HG02970 (cell line): ENCODE measurements around the gene ADGRF3.
"Not testable (repeated sequence)": the region's sequence is repeated elsewhere in the genome, so short reads cannot be mapped to it uniquely, and the experiment has no call there.

ENCODE experiments used
- ATAC-seq: cut with Tn5 transposase; IDR thresholded peaks from one replicate; pipeline ENCODE4 v1.9.1; 2021; ENCODE audit warnings: mild to moderate bottlenecking, moderate library complexity, moderate number of reproducible peaks; ENCODE audit not compliant: unreplicated experiment, low FRiP score

Gene ADGRF3, protein sequence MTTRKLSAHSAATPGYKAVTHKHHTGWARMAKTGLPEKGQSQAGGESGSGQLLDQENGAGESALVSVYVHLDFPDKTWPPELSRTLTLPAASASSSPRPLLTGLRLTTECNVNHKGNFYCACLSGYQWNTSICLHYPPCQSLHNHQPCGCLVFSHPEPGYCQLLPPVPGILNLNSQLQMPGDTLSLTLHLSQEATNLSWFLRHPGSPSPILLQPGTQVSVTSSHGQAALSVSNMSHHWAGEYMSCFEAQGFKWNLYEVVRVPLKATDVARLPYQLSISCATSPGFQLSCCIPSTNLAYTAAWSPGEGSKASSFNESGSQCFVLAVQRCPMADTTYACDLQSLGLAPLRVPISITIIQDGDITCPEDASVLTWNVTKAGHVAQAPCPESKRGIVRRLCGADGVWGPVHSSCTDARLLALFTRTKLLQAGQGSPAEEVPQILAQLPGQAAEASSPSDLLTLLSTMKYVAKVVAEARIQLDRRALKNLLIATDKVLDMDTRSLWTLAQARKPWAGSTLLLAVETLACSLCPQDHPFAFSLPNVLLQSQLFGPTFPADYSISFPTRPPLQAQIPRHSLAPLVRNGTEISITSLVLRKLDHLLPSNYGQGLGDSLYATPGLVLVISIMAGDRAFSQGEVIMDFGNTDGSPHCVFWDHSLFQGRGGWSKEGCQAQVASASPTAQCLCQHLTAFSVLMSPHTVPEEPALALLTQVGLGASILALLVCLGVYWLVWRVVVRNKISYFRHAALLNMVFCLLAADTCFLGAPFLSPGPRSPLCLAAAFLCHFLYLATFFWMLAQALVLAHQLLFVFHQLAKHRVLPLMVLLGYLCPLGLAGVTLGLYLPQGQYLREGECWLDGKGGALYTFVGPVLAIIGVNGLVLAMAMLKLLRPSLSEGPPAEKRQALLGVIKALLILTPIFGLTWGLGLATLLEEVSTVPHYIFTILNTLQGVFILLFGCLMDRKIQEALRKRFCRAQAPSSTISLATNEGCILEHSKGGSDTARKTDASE

DNA sequence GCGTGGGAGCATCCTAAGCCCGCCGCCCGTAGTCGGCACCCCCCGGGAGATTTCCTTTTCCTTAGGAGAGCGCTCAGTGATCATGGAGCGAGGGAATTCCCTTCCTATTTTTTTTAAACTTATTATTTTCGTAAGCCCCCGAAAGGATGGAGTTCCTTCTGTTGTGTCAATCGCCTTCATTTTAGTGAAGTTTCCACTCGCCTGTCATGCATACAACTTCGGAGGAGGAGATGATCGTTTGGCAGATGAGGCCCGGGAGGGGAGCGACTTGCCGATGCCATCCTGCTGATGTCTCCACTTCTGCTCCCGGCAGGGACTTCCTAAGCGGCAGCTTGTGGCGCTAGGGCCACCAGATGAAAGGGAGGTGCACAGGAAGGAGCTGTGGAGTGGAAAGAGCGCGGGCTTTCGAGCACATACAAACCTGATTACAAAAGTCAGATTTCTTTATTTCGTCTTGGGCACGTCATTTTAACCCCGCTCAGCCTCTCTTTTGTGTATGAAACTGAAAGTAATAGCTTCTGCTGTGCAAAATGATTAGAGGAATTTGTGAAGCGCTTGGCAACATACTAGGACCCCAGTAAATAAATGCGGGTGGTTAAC is at the start of gene ADGRF3:
Gene ADGRF3 (minus strand): TSS at position 336 of the 600 bp plus-strand sequence. CDS start 555 bp downstream, outside the sequence.
- ATAC-seq, result no peak

DNA sequence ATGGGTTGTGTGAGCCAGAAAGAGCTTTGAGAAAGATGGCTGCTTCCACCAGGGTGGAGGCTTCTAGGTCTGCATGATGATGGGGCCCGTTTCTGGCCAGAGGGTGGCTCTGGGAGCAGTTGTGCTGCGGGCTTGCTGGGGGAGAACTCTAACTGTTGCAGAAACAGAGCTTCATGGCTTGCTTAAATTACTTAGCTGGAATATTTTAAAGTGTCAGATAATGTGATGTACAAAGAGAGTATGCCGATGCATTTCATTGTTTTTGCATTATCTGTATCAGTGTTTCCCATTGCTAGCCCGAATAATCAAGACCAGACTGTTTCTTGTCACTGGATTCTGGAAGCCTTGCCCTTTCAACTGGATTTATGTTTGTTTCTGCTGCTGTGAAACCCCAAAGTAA is 48.8 kb upstream of the ADGRF3 start:
- ATAC-seq, result no peak

DNA sequence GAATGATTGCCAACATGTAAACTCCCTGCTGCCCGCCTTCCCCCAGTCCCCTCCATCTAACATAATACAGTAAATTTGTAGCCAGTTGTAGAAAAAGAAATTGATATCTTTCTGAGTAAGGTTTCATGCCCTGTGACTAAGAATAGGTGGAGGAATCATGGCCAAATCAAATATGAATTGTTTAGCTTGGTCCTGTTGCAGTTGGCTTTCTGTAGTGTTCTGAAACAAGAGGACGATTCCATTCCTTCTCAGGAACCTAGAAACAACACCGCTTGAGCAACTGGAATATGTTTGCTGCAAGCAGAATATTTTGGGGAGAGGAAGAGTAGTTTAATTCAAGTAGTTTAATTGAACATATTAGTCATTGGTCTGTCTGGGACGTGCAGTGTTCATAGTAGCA is 48.1 kb upstream of the ADGRF3 start:
- ATAC-seq, result no peak

DNA sequence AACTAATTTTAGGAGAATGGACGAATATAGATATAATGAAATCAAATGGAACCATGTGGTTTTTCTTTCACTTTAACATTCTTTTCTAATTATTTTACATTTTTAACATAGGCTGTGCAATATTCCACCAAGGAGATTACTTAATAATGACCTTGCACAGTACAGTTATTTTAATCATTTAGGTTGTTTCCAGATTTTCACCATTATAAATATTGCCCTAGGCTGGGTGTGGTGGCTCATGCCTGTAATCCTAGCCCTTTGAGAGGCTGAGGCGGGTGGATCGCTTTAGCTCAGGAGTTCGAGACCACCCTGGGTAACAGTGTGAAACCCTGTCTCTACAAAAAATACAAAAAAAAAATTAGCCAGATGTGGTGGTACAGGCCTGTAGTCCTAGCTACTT is 40.6 kb upstream of the ADGRF3 start:
- no peak for ATAC-seq

DNA sequence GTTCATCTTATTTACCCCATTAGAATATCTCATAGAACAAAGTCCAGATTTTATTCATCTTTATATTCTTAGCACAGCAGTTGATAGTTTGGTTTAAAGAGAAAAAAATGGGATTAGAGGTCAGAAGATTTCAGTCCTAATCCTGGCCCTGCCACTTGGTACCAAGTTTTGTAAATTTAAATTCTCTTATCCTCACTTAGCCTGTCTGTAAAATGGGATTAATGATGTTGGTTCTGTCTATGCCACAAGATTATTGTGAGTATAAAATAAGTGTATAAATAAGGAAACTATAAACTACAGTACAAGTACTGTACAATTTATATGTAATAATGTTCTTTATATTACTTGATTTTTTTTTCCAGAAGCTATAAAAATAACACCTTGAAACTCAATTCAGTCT is 38.0 kb upstream of the ADGRF3 start:
- ATAC-seq, result no peak

DNA sequence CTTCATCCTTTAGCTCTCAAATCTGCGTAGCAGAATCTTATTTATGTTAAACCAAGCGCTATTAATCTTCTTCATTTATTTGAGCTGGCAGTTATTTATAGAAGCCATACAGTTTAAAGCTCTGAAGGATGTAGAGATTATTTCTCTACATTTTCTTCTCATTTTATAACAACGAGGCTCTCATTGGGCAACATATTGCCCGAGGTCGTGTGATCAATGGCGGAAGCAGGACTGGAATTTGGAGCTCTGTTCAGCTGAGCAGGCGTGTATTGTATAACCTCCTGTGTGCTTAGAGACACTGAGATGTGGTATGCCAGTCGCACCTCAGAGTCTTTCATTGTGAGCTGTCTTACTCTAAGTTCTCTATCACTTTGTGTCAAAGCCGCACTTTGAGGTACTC is 37.6 kb upstream of the ADGRF3 start:
- ATAC-seq, result no peak

DNA sequence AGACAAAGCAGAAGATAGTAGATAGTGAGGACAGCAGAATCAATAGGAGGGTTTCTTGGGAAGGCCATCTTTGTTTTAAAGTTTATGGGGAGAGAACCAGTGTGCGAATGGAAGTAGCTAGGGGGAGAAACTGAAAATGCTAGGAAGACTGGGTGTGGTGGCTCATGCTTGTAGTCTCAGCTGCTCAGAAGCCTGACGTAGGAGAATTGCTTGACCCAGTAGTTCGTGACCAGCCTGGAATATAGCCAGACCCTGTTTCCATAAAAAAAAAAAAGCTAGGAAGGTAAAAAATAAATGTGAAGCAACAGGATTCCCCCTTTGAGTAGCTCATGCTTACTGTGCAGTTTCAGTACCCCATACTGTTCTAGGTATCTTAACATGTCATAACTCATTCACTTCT is 36.0 kb upstream of the ADGRF3 start:
- ATAC-seq, result no peak

DNA sequence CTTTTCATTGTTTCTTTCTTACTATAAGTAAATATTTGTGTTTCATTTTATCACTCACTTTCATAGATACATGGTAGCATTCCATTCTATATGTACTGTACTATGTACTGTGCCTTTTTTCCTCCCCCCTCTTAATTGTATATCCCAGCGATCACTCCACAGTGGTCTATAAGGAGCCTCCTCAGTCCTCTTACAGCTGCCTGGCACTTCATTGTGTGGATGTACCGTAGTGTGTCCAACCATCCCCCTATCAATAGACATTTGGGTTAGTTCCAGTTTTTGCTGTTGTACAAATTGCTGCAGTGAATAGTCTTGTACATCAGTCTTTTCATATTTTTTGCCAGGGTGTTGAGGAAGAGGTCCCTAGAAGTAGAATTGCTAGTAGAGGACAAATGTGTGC is 33.7 kb upstream of the ADGRF3 start:
- ATAC-seq, result no peak

DNA sequence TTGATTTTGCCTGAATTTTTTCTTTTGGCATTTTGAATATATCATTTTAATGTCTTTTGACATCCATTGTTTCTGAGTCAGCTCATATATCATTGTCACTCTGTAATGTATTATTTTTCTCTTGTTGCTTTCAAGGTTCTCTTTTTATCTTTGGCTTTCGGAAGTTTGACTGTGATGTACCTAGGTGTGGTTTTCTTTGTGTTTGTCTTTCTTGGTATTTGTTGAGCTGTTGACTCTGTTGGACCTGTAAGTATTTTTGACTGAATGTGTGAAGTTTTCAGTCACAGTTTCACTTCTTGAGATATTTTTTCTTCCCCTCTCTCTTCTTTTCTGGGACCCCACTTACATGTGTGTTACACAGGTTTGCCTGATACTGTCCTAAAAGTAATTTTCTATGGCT is 30.2 kb upstream of the ADGRF3 start:
- no peak for ATAC-seq

DNA sequence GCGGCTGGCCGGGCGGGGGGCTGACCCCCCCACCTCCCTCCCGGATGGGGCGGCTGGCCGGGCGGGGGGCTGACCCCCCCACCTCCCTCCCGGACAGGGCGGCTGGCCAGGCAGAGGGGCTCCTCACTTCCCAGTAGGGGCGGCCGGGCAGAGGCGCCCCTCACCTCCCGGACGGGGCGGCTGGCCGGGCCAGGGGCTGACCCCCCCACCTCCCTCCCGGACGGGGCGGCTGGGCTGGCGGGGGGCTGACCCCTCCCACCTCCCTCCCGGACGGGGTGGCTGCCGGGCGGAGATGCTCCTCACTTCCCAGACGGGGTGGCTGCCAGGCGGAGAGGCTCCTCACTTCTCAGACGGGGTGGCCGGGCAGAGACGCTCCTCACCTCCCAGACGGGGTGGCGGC is 24.3 kb upstream of the ADGRF3 start:
- ATAC-seq, result not testable (repeated sequence)

DNA sequence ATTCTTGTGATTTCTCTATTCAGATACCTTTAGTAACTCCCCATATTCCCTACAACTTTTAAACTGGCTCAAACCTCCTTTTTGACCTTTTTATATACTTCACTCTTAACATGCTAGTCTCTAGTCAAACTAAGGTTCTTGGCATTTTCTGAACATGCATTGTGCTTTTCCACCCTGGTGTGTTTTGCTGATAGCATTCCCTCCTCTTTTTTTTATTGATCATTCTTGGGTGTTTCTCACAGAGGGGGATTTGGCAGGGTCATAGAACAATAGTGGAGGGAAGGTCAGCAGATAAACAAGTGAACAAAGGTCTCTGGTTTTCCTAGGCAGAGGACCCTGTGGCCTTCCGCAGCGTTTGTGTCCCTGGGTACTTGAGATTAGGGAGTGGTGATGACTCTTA is 23.1 kb upstream of the ADGRF3 start:
- ATAC-seq, result not testable (repeated sequence)

DNA sequence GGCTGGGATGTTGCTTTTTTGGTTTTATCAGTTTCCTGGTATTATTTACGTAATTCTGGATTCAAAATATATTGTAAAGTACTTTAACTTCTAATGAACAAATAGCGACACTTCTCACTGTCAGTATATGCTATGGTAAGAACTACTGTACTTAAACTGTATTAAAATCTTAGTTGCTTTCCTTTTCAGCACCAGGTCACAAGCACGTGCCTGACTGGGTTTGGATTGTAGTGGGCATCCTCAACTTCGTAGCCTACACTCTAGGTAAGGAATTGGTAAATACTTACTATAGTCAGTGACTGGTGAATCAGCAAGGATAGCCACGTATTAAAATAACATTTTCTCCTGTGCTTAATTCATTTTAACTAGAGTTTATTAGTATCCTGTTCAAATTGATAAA is 20.4 kb upstream of the ADGRF3 start:
- no peak for ATAC-seq

DNA sequence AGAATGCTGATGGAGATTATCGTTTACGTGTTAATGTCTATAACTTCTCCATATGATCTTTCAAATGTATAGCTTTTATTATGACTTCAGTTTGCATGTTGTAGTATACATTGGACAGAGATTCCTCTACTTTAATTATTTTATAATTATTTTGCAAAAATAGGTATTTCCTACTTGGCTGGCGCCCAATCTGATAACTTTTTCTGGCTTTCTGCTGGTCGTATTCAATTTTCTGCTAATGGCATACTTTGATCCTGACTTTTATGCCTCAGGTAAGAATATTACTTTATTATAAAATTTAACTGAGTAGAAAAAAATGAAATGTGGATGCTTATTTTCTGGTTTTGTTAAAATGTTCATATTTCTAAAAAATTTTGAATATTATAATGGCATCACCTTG is 18.1 kb upstream of the ADGRF3 start:
- ATAC-seq, result no peak

DNA sequence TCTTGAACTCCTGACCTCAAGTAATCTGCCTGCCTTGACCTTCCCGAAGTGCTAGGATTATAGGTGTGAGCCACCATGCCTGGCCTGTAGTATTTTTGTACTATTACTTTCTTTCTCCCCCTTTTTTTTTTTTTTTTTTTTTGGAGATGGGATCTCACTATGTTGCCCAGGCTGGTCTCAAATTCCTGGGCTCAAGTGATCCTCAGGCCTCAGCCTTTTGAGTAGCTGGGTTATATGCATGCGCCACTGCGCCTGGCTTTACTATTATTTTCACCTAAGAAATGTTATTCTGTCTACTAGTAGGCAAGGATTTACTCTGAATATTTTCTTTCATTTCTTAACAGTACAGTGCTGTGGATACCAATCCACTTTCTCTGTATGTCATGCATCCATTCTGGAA is 17.4 kb upstream of the ADGRF3 start:
- ATAC-seq, result no peak

DNA sequence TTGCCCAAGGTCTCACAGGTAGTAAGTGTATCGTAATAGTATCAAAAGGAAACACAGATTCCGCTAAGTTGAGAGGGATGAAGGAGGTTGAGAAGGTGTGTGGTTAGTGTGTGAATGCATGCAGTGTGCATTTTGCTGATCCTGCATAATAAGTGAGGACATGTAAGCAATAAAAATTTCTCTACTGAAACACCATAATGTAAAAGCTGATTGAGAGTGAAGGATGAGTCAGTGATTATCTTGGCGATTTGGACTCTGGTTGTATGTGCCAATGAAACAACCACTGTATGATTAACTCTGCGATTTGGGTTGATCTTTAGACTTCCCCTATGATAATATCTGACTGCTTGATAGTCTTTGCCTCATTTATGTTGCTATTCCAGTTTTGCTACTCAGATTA is 16.7 kb upstream of the ADGRF3 start:
- no peak for ATAC-seq

DNA sequence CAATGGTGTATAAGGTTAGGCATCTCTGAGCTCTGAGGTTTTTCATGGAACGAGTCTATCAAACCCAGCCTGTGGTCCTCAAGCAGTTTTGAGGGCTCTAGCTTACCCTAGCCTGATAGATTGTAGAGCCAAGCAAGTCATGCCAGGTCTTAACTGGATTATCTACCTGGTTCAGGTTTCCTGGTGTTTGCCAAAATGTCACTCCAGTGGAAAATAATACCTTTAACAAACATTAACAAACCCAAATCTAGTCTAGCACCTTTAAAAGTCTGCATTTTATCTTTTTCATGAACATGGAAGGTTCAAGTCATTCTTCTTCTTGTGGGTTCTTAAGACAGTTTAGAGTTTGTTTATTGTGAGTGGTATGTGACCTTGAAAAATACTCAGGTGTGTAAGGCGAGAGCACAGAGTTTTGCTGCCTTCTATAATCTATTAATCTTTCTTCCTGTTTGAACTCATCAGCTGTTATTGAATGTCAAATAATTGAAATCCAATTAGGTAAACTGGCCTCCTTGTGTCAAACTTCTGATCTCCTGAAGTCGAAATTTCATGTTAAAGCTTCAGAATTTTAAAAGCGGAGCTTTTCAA is 13.4 kb upstream of the ADGRF3 start:
- no peak for ATAC-seq

DNA sequence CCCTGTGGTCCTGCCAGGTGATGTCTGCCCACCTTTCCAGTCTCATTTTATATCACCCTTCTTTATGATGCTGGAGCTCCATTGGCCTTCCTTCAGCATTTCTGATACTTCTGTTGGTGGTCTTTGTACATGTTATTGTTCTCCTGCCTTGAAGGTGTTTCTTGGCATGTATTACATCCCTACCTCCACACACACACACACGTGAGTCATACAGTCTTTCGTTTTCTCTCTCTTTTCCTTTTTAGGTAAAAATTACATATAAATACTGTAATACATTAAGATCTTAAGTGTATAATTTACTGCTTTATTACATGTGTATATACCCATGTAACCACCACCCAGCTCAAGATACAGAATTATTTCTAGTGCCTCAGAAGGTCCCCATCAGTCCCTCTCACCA is 10.2 kb upstream of the ADGRF3 start:
- ATAC-seq, result no peak

DNA sequence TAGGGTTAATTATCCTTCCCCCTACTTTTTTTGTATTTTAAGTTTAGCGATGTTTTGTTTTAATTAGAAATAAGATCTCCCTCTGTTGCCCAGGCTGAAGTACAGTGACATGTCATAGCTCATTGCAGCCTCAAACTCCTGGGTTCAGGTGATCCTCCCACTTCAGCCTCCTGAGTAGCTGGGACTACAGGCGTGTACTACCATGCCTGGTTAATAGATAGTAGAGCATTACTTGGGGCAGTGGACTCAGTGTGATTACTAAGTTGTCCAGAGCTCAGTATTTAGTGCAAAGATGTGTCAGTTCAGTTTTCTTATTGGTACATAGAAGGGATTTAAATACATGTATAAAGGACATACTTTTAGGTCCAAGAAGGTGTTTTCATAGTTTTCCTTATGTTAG is 9.5 kb upstream of the ADGRF3 start:
- ATAC-seq, result no peak

DNA sequence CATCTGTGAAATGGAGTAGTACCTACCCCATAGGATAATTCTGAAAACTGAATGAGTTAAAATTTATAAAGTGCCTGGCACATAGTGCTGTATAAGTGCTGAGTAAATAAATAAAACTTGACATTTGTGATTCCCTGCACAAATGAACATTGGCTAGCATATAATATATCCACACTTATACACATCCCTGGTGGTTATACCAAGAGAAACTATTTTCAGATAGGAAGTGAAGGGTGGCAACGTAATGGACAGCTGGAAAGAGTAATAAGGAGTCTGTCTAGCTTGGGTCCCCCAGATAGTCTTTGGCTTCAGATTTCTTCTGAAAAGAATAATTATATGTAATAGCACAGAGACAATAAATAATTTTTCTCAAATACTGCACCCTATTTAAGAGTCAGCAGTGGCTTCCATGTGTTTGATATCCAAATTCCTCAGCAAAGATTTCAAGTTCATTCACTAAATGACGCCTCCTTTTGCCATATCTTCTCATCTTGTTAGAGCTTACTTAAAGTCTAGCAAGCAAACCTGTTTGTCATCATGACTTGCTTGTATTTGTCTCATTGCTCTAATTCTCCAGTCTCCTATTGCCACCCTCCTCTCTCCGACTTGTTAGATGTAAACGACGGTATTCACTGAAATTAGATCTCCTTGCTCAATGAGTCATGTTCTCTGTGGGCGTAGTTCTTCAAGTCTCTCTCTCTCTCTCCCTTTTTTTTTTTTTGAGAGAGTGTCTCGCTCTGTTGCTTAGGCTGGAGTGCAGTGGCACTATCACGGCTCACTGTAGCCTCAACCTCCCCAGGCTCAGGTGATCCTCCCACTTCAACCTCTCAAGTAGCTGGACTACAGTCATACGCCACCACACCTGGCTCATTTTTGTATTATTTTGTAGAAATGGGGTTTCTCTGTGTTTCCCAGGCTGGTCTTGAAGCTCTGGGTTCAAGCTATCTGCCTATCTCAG is 8.7 kb upstream of the ADGRF3 start:
- no peak for ATAC-seq

DNA sequence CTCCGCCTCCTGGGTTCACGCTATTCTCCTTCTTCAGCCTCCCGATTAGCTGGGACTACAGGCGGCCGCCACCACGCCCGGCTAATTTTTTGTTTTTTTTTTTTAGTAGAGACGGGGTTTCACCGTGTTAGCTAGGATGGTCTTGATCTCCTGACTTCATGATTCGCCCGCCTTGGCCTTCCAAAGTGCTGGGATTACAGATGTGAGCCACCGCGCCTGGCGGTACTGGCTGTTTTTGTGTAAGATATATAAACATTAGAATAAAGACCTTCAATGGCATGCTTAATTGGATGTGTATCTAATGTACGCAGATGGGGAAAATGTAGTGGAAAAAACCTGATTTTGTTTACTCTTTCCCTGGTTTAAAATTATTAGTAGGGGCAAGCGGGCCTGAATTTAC is 7.9 kb upstream of the ADGRF3 start:
- not testable (repeated sequence) for ATAC-seq
